ENCODE measurements around the gene LY9.

DNA sequence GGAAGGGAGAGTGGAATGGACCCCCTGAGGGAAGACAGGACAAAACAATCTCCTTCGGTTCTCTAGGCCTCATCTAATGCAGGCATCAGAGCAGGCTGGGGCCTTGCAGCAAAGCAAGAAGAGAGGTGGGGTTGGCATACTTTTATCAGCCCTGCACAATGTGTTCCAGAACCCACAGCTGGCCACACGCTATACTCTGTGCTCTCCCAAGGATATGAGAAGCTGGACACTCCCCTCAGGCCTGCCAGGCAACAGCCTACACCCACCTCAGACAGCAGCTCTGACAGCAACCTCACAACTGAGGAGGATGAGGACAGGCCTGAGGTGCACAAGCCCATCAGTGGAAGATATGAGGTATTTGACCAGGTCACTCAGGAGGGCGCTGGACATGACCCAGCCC is 27.3 kb downstream of the LY9 start:
- TF ChIP-seq POLR2AphosphoS5 (IDR thresholded peaks at IDR 0.05; ENCODE audit: low read depth, low read length), result no peak
- no peak for TF ChIP-seq TAF1 (IDR thresholded peaks at IDR 0.05; ENCODE audit: borderline replicate concordance, low read depth, low read length)

Measured in GM12892 (cell line).